K562 (cell line): ENCODE data around the gene CAPN10. TPM values are rescaled to one million over a fixed set of nuclear protein-coding genes. Genes with fewer than 3 reads are reported as not detected.
A peak's percentile ranks its signal among the peaks of the same experiment; 100 is the strongest.

Experiments
- CREB3 ChIP-seq: fragments of 450-650 bp; conservative IDR thresholded peaks from 2 replicates; pipeline ENCODE4 v1.6.1; 2016; ENCODE audit warnings: missing genetic modification characterization, low read depth, mild to moderate bottlenecking, missing compliant biosample characterization, moderate library complexity
- CREB3L1 ChIP-seq: fragments of 450-650 bp; IDR thresholded peaks from 2 replicates; pipeline ENCODE4 v1.6.1; 2014; ENCODE audit warnings: low read depth, mild to moderate bottlenecking, moderate library complexity, borderline replicate concordance
- DLX4 ChIP-seq: fragments of 250-450 bp; sonication (Bioruptor Pico); IDR thresholded peaks from 2 replicates; pipeline ENCODE4 v1.6.1; 2021; ENCODE audit warnings: mild to moderate bottlenecking
- GTF2E2 ChIP-seq: fragments of 200-800 bp; sonication (Bioruptor generic); IDR thresholded peaks from 2 replicates; pipeline ENCODE4 v1.6.1; 2016; ENCODE audit warnings: missing genetic modification characterization, missing compliant biosample characterization
- KLF10 ChIP-seq: fragments of 250-450 bp; sonication (Bioruptor Pico); IDR thresholded peaks from 2 replicates; pipeline ENCODE4 v1.6.1; 2021; ENCODE audit warnings: matching md5 sums
- NCOR1 ChIP-seq: fragments of 450-650 bp; IDR thresholded peaks from 2 replicates; pipeline ENCODE4 v1.6.1; 2016; ENCODE audit warnings: mild to moderate bottlenecking, moderate library complexity
- POU5F1 ChIP-seq: fragments of 150-350 bp; IDR thresholded peaks from 2 replicates; pipeline ENCODE4 v1.6.1; 2014; ENCODE audit warnings: borderline replicate concordance, low read length, low read depth, mild to moderate bottlenecking; ENCODE audit not compliant: partially characterized antibody
- PREB ChIP-seq: sonication (generic); formaldehyde crosslinking; IDR thresholded peaks from 2 replicates; pipeline ENCODE4 v1.8.1; 2023; ENCODE audit warnings: mild to moderate bottlenecking, missing genetic modification reagents
- RAD51 ChIP-seq: fragments of 450-650 bp; IDR thresholded peaks from 2 replicates; pipeline ENCODE4 v1.7.1; 2016; ENCODE audit warnings: low read depth, mild to moderate bottlenecking, borderline replicate concordance
- SRF ChIP-seq, 2 experiments: fragments of 250-450, 450-650 bp in 1 of 2; sonication (Bioruptor Pico) in 1 of 2; sonication (generic) in 1 of 2; formaldehyde crosslinking; IDR thresholded peaks; 2 replicates each; pipeline versions ENCODE4 v1.5.0 to v1.5.1; 2020 to 2022; ENCODE audit warnings: mild to moderate bottlenecking in 1 of 2, missing genetic modification reagents in 1 of 2
- STAT5B ChIP-seq: fragments of 250-450 bp; sonication (Bioruptor Pico); IDR thresholded peaks from 2 replicates; pipeline ENCODE4 v1.8.0; 2021; ENCODE audit warnings: mild to moderate bottlenecking, inconsistent platforms
- TFAP4 ChIP-seq: sonication (generic); formaldehyde crosslinking; IDR thresholded peaks from 2 replicates; pipeline ENCODE4 v1.8.0; 2022; ENCODE audit warnings: missing genetic modification reagents, mild to moderate bottlenecking, moderate library complexity, borderline replicate concordance
- U2AF1 ChIP-seq: fragments of 200-400 bp; formaldehyde crosslinking; optimal IDR thresholded peaks from 2 replicates; pipeline ENCODE3; 2017; ENCODE audit warnings: mild to moderate bottlenecking, low read depth, low read length, moderate library complexity
- ZNF263 ChIP-seq: sonication (generic); formaldehyde crosslinking; IDR thresholded peaks from 2 replicates; pipeline ENCODE4 v1.8.0; 2022; ENCODE audit warnings: mild to moderate bottlenecking, missing genetic modification reagents, borderline replicate concordance
- ZNF280A ChIP-seq: fragments of 450-650 bp; IDR thresholded peaks from 2 replicates; pipeline ENCODE4 v1.6.1; 2018; ENCODE audit warnings: mild to moderate bottlenecking, low read depth; ENCODE audit not compliant: partially characterized antibody
- ZNF511 ChIP-seq: sonication (generic); formaldehyde crosslinking; IDR thresholded peaks from 2 replicates; pipeline ENCODE4 v1.8.0; 2022; ENCODE audit warnings: mild to moderate bottlenecking, missing genetic modification reagents
- ZNF785 ChIP-seq: fragments of 250-450 bp; sonication (Bioruptor Pico); IDR thresholded peaks from 2 replicates; pipeline ENCODE4 v1.4.0; 2020; ENCODE audit warnings: mild to moderate bottlenecking
- polyA plus RNA-seq, 8 experiments: library from polyadenylated mRNA; depleted of rRNA in 4 of 8; stranded (reverse) in 5 of 8; unstranded in 3 of 8; fragments of >200 nt; fragmentation: Nextera tagmentation in 2 of 8; fragmentation: Illumina TruSeq in 1 of 8; extraction: Ambion mirVana in 2 of 8; extraction: Trizol in 1 of 8; gene quantifications; 2 replicates each; pipeline versions ENCODE4 v1.2.1 to v1.2.3, GENCODE V29; 2011 to 2014; ENCODE audit warnings: inconsistent platforms in 1 of 8, missing spikeins in 1 of 8
- total RNA-seq, 7 experiments: library from RNA; depleted of rRNA in 6 of 7; stranded (reverse); fragments of >200 nt in 6 of 7; fragmentation: Illumina TruSeq in 2 of 7; extraction: Trizol in 2 of 7; gene quantifications; 2 replicates each; pipeline versions ENCODE4 v1.2.1 to v1.2.3, GENCODE V29; 2011 to 2021; ENCODE audit warnings: low replicate concordance in 1 of 7

CAPN10 gene
- total and polyA plus RNA-seq, 9 of the 15 experiments (the other 6 are each of a cell fraction or from before 2014, with no cell fraction given), result 0.08 to 26.1 (median 8.4) TPM

GRCh38 chr2:240560480-240561324, 25.8 kb upstream of the CAPN10 start (continued):
- no peak for TF ChIP-seq DLX4 (CRISPR knock-in tag)
- no peak for TF ChIP-seq GTF2E2
- TF ChIP-seq U2AF1, result peak; percentile 32
- TF ChIP-seq SRF (CRISPR knock-in tag; IDR thresholded peaks at IDR 0.05), result peak in 1 of 2 experiments; percentile 58; a peak in 2 of 4 replicates
- peak; percentile 35; the same call in 1 of the 2 replicates for TF ChIP-seq ZNF511 (CRISPR knock-in tag)
- no peak for TF ChIP-seq STAT5B (CRISPR knock-in tag)
- TF ChIP-seq ZNF785 (CRISPR knock-in tag), result no peak
- peak; percentile 46; the same call in 1 of the 2 replicates for TF ChIP-seq CREB3L1
- no peak for TF ChIP-seq NCOR1
- peak; percentile 29; the same call in 1 of the 2 replicates for TF ChIP-seq TFAP4 (CRISPR knock-in tag)
- TF ChIP-seq CREB3 (tag), result no peak
- TF ChIP-seq ZNF280A, result no peak
- no peak for TF ChIP-seq ZNF263 (CRISPR knock-in tag)
- TF ChIP-seq KLF10 (CRISPR knock-in tag), result no peak
- no peak for TF ChIP-seq POU5F1
- TF ChIP-seq RAD51, result no peak
- TF ChIP-seq PREB, result no peak
